GM19193 (cell line): ENCODE data around the gene POLR3GL.
A peak's percentile ranks its signal among the peaks of the same experiment; 100 is the strongest.

ENCODE experiments used
- POLR2A ChIP-seq: IDR thresholded peaks from 4 replicates; pipeline ENCODE4 v1.6.1; 2011; ENCODE audit not compliant: insufficient read depth, insufficient read length; ENCODE audit errors: extremely low read depth

The POLR3GL gene

GRCh38 chr1:145964328-145965118 lies at the start of gene POLR3GL, which contains the start of gene ANKRD34A:
TSS of gene POLR3GL (plus strand) at chr1:145964690. CDS start at chr1:145974866, 10,176 bp downstream.
TSS of gene ANKRD34A (minus strand) at chr1:145964575. CDS start at chr1:145961759, 2,816 bp downstream.
- peak; percentile 92 for TF ChIP-seq POLR2A

- TF ChIP-seq POLR2A, result no peak
Measured at GRCh38 chr1:145916745-145917144, 47.7 kb upstream of the POLR3GL start.

DNA sequence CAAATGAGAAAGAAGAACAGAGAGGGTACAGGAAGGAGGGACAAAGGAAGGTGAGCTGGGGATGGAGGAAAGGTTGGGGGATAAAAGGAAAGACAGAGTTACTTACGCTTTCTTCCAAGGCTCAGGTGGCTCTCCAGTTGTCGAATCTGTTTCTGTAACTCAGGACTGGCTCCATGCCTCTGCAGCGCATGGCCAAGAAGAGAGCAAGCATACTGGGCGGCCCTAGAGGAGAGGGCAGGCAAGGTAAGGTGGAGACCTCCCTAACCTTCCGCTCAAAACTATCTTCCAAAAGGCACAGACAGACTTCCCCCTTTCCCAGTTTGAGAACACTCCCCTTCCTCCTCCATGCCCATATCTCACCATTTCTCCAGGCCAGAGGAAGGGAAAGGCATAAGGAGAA lies 46.9 kb upstream of the POLR3GL start:
- no peak for TF ChIP-seq POLR2A

GRCh38 chr1:145918144-145918991 lies 46.1 kb upstream of the POLR3GL start, which contains the start of gene PEX11B:
TSS of gene PEX11B (minus strand) at chr1:145918717. CDS start at chr1:145918688, 29 bp downstream.
- peak; percentile 79 for TF ChIP-seq POLR2A

GRCh38 chr1:145918992-145919939 lies 45.2 kb upstream of the POLR3GL start:
- TF ChIP-seq POLR2A, result peak; percentile 32

- no peak for TF ChIP-seq POLR2A
Measured at GRCh38 chr1:145922266-145922665, 42.2 kb upstream of the POLR3GL start.

DNA sequence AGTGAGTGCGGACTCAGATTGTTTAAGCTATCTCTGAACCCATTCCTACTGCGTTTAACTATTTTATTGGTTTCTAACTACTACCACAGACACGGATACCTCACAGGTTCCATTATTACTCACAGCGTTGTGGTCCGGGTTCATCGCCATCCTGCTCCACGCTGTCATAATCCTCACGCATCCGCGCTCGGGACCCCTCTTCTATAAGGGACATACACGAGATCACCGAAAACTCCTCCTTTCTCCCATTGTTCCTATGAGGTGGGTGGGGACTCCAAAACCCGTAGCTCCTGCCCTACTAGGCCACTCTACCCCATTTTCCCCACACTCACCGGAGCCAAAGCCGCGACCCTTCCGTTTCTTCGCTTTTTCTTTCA lies 37.8 kb upstream of the POLR3GL start:
- TF ChIP-seq POLR2A, result no peak

DNA sequence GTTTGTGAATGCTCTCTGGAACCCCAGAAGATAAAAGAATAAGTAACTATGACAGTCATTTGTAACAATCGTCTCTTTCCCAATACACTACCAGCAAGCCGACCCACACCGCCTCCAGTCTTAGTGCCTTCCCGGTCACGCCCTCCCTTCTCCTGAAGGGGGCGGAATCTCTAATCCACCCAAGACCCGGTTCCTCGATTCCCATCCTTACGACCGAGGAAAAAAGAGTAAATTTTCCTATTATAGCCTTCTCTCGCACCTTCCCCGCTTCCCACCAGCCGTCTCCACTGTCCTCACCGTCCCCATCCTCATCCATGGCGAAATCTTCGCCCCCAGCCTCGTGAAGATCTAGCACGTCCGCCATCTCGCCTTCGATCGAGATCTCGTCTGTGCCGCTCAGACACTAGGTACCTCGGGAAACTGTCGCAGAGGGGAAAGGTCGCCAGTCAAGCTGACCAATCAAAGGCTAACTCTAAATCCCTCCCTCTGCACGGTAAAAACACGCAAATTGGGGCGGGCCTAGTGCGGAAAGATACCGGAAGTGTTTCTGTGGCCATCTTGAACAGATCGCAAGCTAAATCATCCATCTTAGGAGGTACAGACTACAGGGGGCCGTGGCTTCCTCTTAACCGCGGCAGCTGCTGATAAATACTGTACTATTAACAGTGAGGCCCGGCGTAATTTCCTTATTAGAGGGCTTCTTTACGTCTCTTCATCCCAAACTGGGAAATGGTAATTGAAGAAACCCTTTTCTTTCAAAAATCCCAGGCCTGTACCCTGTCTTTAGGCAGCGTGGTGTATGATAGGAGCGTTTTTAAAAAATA lies 37.2 kb upstream of the POLR3GL start, which contains the start of gene RBM8A:
TSS of gene RBM8A (minus strand) at position 422 of the 824 bp plus-strand sequence. CDS start at position 364, 58 bp downstream.
- TF ChIP-seq POLR2A, result peak; percentile 96

DNA sequence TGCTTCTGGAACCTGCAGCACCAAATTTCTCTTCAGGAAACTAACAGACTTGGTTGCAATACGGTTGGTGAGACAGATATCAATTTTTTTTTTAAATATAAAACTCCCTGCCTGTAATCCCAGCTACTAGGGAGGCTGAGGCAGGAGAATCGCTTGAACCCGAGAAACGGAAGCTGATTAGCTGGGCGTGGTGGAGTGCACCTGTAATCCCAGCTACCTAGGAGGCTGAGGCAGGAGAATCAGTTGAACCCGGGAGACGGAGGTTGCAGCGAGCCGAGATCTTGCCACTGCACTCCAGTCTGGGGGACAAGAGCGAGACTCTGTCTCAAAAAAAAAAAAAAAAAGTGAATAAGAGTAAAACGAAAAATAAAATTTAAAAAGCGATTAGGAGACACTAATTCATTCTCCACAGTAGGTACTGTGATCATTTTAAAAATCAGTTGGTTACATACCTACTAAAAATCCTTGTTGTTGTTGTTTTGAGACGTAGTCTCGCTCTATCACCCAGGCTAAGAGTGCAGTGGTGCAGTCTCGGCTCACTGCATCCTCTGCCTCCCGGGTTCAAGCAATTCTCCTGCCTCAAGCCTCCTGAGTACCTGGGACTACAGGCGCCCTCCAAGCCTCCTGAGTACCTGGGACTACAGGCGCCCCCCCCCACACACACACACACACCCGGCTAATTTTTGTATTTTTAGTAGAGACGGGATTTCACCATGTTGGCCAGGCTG lies 36.4 kb upstream of the POLR3GL start:
- peak; percentile 17 for TF ChIP-seq POLR2A

- TF ChIP-seq POLR2A, result no peak
Measured at GRCh38 chr1:145935708-145936107, 28.8 kb upstream of the POLR3GL start.

GRCh38 chr1:145936247-145936646 lies 28.2 kb upstream of the POLR3GL start:
- TF ChIP-seq POLR2A, result no peak

DNA sequence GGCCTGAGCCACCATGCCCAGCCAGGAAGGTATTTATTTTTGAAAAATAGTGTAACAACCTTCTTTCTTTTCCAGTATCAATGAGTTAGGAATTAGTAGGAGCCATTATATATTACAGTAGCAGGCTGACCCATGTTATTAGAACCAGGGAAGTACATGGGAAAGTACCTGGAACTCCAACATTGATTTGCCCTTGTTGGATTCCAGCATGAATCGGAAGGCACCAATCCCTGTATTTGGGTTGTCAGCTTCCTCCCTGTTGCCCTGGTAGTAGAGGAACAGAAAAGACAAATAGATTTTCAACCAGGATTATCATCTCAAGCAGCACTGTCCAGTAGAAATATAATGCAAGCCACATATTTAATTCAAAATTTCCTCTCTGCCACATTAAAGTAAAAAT lies 27.1 kb upstream of the POLR3GL start:
- no peak for TF ChIP-seq POLR2A

DNA sequence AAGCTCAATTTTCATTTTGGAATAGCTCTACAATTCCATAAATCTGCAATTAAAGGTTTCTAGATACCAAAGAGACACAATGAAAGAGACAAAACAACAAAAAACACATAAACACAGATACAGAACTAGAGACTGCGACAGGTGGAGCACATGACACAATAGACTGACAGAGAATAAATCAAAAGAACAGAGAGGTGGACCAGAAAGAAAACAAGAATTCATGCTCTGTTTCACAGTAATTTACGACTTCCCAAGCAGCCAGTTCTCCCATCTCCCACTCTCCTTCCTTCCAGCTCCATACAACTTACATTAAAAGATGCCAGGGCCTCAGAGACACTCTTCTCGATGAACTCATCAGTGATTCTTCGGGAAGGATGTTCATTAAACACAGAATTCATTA lies 22.1 kb upstream of the POLR3GL start:
- no peak for TF ChIP-seq POLR2A
